ENCODE results near the gene SLC2A2.

Gene SLC2A2

GRCh38 chr3:171001957-171002694, 24.4 kb downstream of the SLC2A2 start:
- TF ChIP-seq CTCF (IDR thresholded peaks at IDR 0.05; ENCODE audit: low read depth, low read length): no peak
- peak; percentile 26 to 70 for DNase-seq (ENCODE audit: low read depth in 2 of 2)

GRCh38 chr3:171001250-171001893, 25.1 kb downstream of the SLC2A2 start:
- TF ChIP-seq CTCF (IDR thresholded peaks at IDR 0.05; ENCODE audit: low read depth, low read length): no peak
- H3K4me3 ChIP-seq (replicated peaks in 1 of 2; ENCODE audit: low read depth in 2 of 2, low read length in 2 of 2): no peak overlapping the region
- no peak for DNase-seq (ENCODE audit: low read depth in 2 of 2)

More at GRCh38 chr3:171001957-171002694, 24.4 kb downstream of the SLC2A2 start:
- no peak overlapping the region for H3K4me3 ChIP-seq (replicated peaks in 1 of 2; ENCODE audit: low read depth in 2 of 2, low read length in 2 of 2)

GRCh38 chr3:171000281-171000680, 26.2 kb downstream of the SLC2A2 start:
- no peak for TF ChIP-seq CTCF (IDR thresholded peaks at IDR 0.05; ENCODE audit: low read depth, low read length)
- H3K4me3 ChIP-seq (replicated peaks in 1 of 2; ENCODE audit: low read depth in 2 of 2, low read length in 2 of 2): no peak overlapping the region
- DNase-seq (ENCODE audit: low read depth in 2 of 2): peak in 1 of 2 donors; percentile 11

GRCh38 chr3:170999737-171000242, 26.7 kb downstream of the SLC2A2 start:
- peak; percentile 76 to 82 for DNase-seq (ENCODE audit: low read depth in 2 of 2)

GRCh38 chr3:170997961-170998913, 28.3 kb downstream of the SLC2A2 start:
- no peak overlapping the region for H3K4me3 ChIP-seq (replicated peaks in 1 of 2; ENCODE audit: low read depth in 2 of 2, low read length in 2 of 2)
- peak; percentile 29 to 65 for DNase-seq (ENCODE audit: low read depth in 2 of 2)
- TF ChIP-seq CTCF (IDR thresholded peaks at IDR 0.05; ENCODE audit: low read depth, low read length): no peak

More at GRCh38 chr3:170999737-171000242, 26.7 kb downstream of the SLC2A2 start:
- TF ChIP-seq CTCF (IDR thresholded peaks at IDR 0.05; ENCODE audit: low read depth, low read length): no peak
- no peak overlapping the region for H3K4me3 ChIP-seq (replicated peaks in 1 of 2; ENCODE audit: low read depth in 2 of 2, low read length in 2 of 2)

GRCh38 chr3:170992854-170993253, 33.7 kb downstream of the SLC2A2 start:
- DNase-seq (ENCODE audit: low read depth in 2 of 2): peak in 1 of 2 donors; percentile 59
- TF ChIP-seq CTCF (IDR thresholded peaks at IDR 0.05; ENCODE audit: low read depth, low read length): no peak

More at GRCh38 chr3:170992854-170993253, 33.7 kb downstream of the SLC2A2 start:
- no peak overlapping the region for H3K4me3 ChIP-seq (replicated peaks in 1 of 2; ENCODE audit: low read depth in 2 of 2, low read length in 2 of 2)

All from cardiac fibroblast (primary cell).